GM12872 (cell line): ENCODE results near the gene AATF.

Source experiments
- CTCF ChIP-seq: IDR thresholded peaks from 3 replicates; pipeline ENCODE4 v1.5.1; 2011; ENCODE audit warnings: low read depth, mild to moderate bottlenecking, low read length, moderate library complexity; ENCODE audit not compliant: insufficient read depth

AATF gene

GRCh38 chr17:36911001-36911400, 37.8 kb upstream of the AATF start:
- no peak for TF ChIP-seq CTCF

GRCh38 chr17:36913132-36913531, 35.6 kb upstream of the AATF start:
- TF ChIP-seq CTCF = no peak

- TF ChIP-seq CTCF = no peak
Observed at GRCh38 chr17:36918211-36918691, 30.5 kb upstream of the AATF start.

- no peak for TF ChIP-seq CTCF
Observed at GRCh38 chr17:36919407-36919968, 29.3 kb upstream of the AATF start.

- no peak for TF ChIP-seq CTCF
Observed at GRCh38 chr17:36920032-36921005, 28.4 kb upstream of the AATF start.

- TF ChIP-seq CTCF = no peak
Observed at GRCh38 chr17:36921095-36921851, 27.5 kb upstream of the AATF start.

- no peak for TF ChIP-seq CTCF
Observed at GRCh38 chr17:36922175-36922574, 26.6 kb upstream of the AATF start.
